ENCODE measurements around the gene FAM153A. TPM values are rescaled to one million over a fixed set of nuclear protein-coding genes. Genes with fewer than 3 reads are reported as not detected.
"Not testable (repeated sequence)": the region's sequence is repeated elsewhere in the genome, so short reads cannot be mapped to it uniquely, and the experiment has no call there.

FAM153A gene
- total RNA-seq (2022) (not detected in 2 replicates), Bru-seq, nascent RNA (percentile 5 among the genes with signal in this experiment), BruChase-seq, experiment 1, labeled RNA remaining after a 2-hour chase (percentile 1 among the genes with signal in this experiment), BruChase-seq, experiment 2, labeled RNA remaining after a 6-hour chase (not detected)
- long read RNA-seq: 0 reads

DNA sequence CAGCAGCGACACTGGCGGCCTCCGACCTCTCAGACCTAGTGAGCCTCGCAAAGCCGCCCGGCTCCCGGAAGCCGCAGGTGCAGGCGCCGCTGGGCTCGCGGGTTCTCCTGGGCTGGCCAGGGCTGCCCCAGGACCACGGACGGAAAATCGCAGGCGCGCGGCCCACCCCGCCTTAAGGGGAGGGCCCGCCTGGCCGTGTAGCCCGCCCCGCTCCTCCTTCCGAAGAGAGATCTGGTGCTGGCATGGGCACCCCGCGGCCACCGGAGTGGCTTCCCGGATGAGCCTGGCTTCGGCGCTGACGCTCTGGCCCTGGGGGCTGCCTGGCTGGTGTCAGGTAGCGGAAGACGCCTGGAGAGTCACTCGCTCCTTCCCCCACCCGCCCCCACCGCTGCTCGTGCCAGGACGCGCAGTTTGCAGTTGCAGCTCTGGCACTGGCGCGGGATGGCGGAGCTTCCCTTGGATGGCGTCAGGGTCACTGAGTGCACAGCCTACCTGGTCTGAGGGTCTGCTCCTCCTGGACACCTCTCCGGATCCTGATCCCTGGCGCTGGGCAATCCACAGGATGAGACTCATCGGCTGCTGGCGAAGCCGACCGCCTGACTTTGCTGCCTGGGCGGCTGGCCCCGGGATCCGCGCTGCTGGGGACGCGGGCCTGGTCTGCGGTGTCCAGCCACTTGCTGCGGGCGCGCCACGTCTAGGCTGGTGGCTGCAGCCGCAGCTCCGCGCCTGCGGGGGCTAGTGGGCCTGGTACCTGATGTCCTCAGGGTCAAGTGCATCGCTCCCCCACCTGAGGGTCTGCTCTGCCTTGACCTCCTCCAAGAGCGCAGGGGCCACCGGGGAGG is at the start of gene FAM153A:
Gene FAM153A (minus strand): TSS at position 108 of the 842 bp plus-strand sequence.
- H3K4me3 Mint-ChIP-seq (ENCODE audit: unreplicated experiment); CTCF ChIA-PET; H3K9me3 ChIP-seq; BruUV-seq (replicated peaks); H3K4me3 ChIP-seq (ENCODE audit: low read depth, low read length); H3K36me3 Mint-ChIP-seq (ENCODE audit: insufficient read depth, unreplicated experiment); H3K4me1 ChIP-seq; intact Hi-C loops (cut with micrococcal nuclease; ENCODE audit: unreplicated experiment); H3K27me3 Mint-ChIP-seq (ENCODE audit: insufficient read depth, unreplicated experiment); H3K4me1 Mint-ChIP-seq (ENCODE audit: low read depth, unreplicated experiment); H3K27me3 ChIP-seq (replicated peaks; ENCODE audit: control insufficient read depth, insufficient read depth, low read length); H3K9me3 Mint-ChIP-seq (ENCODE audit: unreplicated experiment); H3K27ac Mint-ChIP-seq (ENCODE audit: unreplicated experiment); H3K36me3 ChIP-seq (ENCODE audit: control insufficient read depth, insufficient read depth, low read length); POLR2A ChIA-PET; DNase-seq: not testable (repeated sequence)

DNA sequence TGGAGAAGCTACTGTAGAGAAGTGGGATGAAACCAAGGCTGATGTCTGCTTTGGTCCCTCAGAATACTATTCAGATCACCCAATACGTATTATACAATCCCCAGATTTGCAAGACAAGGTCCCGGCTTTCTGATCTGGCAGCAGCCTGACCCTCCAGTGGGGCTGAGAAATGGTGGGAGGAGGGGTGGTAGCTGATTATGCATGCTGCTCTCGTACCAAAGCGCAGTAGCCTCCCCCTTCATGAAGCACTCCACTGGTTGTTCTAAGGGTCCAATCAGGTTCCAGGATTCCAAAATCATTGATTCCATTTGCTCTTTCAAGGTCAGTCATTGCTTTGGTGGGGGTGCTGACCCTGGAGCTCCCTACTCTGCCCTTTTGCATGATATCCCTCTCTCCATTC is 49.6 kb upstream of the FAM153A start:
- H3K4me3 ChIP-seq (ENCODE audit: low read depth, low read length); POLR2A ChIA-PET; H3K4me1 ChIP-seq; H3K27ac Mint-ChIP-seq (ENCODE audit: unreplicated experiment); H3K27me3 Mint-ChIP-seq (ENCODE audit: insufficient read depth, unreplicated experiment); DNase-seq; H3K9me3 ChIP-seq; H3K9me3 Mint-ChIP-seq (ENCODE audit: unreplicated experiment); H3K4me3 Mint-ChIP-seq (ENCODE audit: unreplicated experiment); H3K4me1 Mint-ChIP-seq (ENCODE audit: low read depth, unreplicated experiment); intact Hi-C loops (cut with micrococcal nuclease; ENCODE audit: unreplicated experiment); H3K36me3 ChIP-seq (ENCODE audit: control insufficient read depth, insufficient read depth, low read length); CTCF ChIA-PET; BruUV-seq (replicated peaks); H3K36me3 Mint-ChIP-seq (ENCODE audit: insufficient read depth, unreplicated experiment); H3K27me3 ChIP-seq (replicated peaks; ENCODE audit: control insufficient read depth, insufficient read depth, low read length): not testable (repeated sequence)

GRCh38 chr5:177826073-177826472 is 43.4 kb upstream of the FAM153A start:
- H3K27me3 Mint-ChIP-seq (ENCODE audit: insufficient read depth, unreplicated experiment); CTCF ChIA-PET; DNase-seq; H3K4me3 Mint-ChIP-seq (ENCODE audit: unreplicated experiment); H3K36me3 ChIP-seq (ENCODE audit: control insufficient read depth, insufficient read depth, low read length); H3K9me3 Mint-ChIP-seq (ENCODE audit: unreplicated experiment); H3K4me1 Mint-ChIP-seq (ENCODE audit: low read depth, unreplicated experiment); POLR2A ChIA-PET; BruUV-seq (replicated peaks); H3K27ac Mint-ChIP-seq (ENCODE audit: unreplicated experiment); H3K9me3 ChIP-seq; intact Hi-C loops (cut with micrococcal nuclease; ENCODE audit: unreplicated experiment); H3K36me3 Mint-ChIP-seq (ENCODE audit: insufficient read depth, unreplicated experiment); H3K27me3 ChIP-seq (replicated peaks; ENCODE audit: control insufficient read depth, insufficient read depth, low read length); H3K4me1 ChIP-seq; H3K4me3 ChIP-seq (ENCODE audit: low read depth, low read length): not testable (repeated sequence)

DNA sequence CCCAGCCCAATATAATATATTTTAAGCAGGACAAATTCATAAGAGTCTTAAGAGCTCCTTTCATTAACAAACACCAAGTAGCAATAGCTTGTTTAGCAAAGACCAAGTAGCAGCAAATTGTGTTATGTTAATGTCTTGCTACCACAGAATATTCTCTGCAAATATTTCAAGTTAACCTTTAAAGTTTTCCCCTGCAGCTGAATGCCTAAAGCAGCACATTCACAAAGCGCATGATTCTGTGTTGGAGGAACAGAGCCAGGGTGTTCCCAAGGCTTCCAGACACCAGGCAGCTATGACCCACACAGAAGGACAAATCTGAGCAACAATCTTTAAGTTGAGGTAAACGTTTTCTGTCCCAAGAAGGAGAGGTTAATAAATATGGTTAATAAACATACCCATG is 42.1 kb upstream of the FAM153A start:
- H3K27ac Mint-ChIP-seq (ENCODE audit: unreplicated experiment); H3K36me3 Mint-ChIP-seq (ENCODE audit: insufficient read depth, unreplicated experiment); H3K9me3 Mint-ChIP-seq (ENCODE audit: unreplicated experiment); CTCF ChIA-PET; H3K4me1 ChIP-seq; intact Hi-C loops (cut with micrococcal nuclease; ENCODE audit: unreplicated experiment); H3K4me1 Mint-ChIP-seq (ENCODE audit: low read depth, unreplicated experiment); POLR2A ChIA-PET; H3K4me3 ChIP-seq (ENCODE audit: low read depth, low read length); H3K9me3 ChIP-seq; H3K36me3 ChIP-seq (ENCODE audit: control insufficient read depth, insufficient read depth, low read length); H3K4me3 Mint-ChIP-seq (ENCODE audit: unreplicated experiment); H3K27me3 ChIP-seq (replicated peaks; ENCODE audit: control insufficient read depth, insufficient read depth, low read length); BruUV-seq (replicated peaks); DNase-seq; H3K27me3 Mint-ChIP-seq (ENCODE audit: insufficient read depth, unreplicated experiment): not testable (repeated sequence)

DNA sequence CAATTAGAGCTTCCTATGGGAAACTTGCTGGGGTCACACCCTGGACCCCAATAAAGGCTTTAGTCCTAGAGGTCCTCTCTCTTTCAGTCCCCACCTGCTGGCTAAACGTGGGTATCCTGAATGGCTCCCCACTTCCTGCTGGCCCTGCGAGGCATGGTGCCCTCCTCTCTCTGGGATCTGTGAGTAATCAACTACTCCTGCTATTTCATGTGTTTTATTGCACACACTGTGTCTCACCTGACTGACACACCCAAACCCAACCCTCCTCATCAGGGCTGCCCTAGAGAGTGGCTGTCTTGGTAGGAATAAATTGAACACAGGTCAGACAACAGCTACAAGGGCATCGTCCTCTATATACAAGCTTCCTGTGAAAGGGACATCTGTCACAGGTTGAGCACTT is 39.8 kb upstream of the FAM153A start:
- H3K27me3 Mint-ChIP-seq (ENCODE audit: insufficient read depth, unreplicated experiment); H3K4me3 ChIP-seq (ENCODE audit: low read depth, low read length); H3K27ac Mint-ChIP-seq (ENCODE audit: unreplicated experiment); H3K36me3 Mint-ChIP-seq (ENCODE audit: insufficient read depth, unreplicated experiment); POLR2A ChIA-PET; DNase-seq; H3K9me3 ChIP-seq; H3K27me3 ChIP-seq (replicated peaks; ENCODE audit: control insufficient read depth, insufficient read depth, low read length); intact Hi-C loops (cut with micrococcal nuclease; ENCODE audit: unreplicated experiment); H3K4me1 Mint-ChIP-seq (ENCODE audit: low read depth, unreplicated experiment); BruUV-seq (replicated peaks); H3K4me1 ChIP-seq; H3K4me3 Mint-ChIP-seq (ENCODE audit: unreplicated experiment); H3K36me3 ChIP-seq (ENCODE audit: control insufficient read depth, insufficient read depth, low read length); CTCF ChIA-PET; H3K9me3 Mint-ChIP-seq (ENCODE audit: unreplicated experiment): not testable (repeated sequence)

- H3K4me1 Mint-ChIP-seq (ENCODE audit: low read depth, unreplicated experiment); H3K27me3 Mint-ChIP-seq (ENCODE audit: insufficient read depth, unreplicated experiment); H3K4me1 ChIP-seq; BruUV-seq (replicated peaks); H3K9me3 Mint-ChIP-seq (ENCODE audit: unreplicated experiment); POLR2A ChIA-PET; H3K4me3 ChIP-seq (ENCODE audit: low read depth, low read length); H3K4me3 Mint-ChIP-seq (ENCODE audit: unreplicated experiment); DNase-seq; CTCF ChIA-PET; H3K27me3 ChIP-seq (replicated peaks; ENCODE audit: control insufficient read depth, insufficient read depth, low read length); H3K27ac Mint-ChIP-seq (ENCODE audit: unreplicated experiment); intact Hi-C loops (cut with micrococcal nuclease; ENCODE audit: unreplicated experiment); H3K9me3 ChIP-seq; H3K36me3 ChIP-seq (ENCODE audit: control insufficient read depth, insufficient read depth, low read length); H3K36me3 Mint-ChIP-seq (ENCODE audit: insufficient read depth, unreplicated experiment): not testable (repeated sequence)
Measured at GRCh38 chr5:177819664-177820063, 37.0 kb upstream of the FAM153A start.

DNA sequence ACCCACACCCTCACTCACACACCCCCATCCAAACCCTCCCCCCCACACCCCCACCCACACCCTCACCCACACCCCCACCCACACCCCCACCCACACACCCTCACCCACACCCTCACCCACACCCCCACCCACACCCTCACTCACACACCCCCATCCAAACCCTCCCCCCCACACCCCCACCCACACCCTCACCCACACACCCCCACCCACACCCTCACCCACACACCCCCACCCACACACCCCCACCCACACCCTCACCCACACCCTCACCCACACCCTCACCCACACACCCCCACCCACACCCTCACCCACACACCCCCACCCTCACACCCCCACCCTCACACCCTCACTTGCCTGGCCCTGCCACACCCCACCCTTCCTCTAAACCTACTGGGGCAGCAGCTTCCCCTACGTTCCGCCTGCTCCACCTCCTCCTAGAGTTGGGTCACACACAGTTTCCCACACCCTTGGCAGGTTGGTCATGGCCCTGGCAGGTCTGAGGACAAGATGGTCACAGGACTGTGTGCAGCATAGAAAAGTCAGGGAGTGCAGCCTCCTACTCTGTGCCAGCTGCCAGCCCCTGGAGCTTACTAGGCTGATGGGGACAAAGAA is 30.2 kb upstream of the FAM153A start:
- H3K4me3 ChIP-seq (ENCODE audit: low read depth, low read length); H3K4me1 Mint-ChIP-seq (ENCODE audit: low read depth, unreplicated experiment); H3K36me3 ChIP-seq (ENCODE audit: control insufficient read depth, insufficient read depth, low read length); intact Hi-C loops (cut with micrococcal nuclease; ENCODE audit: unreplicated experiment); H3K36me3 Mint-ChIP-seq (ENCODE audit: insufficient read depth, unreplicated experiment); H3K27ac Mint-ChIP-seq (ENCODE audit: unreplicated experiment); H3K4me3 Mint-ChIP-seq (ENCODE audit: unreplicated experiment); H3K9me3 ChIP-seq; DNase-seq; H3K9me3 Mint-ChIP-seq (ENCODE audit: unreplicated experiment); POLR2A ChIA-PET; CTCF ChIA-PET; BruUV-seq (replicated peaks); H3K4me1 ChIP-seq; H3K27me3 ChIP-seq (replicated peaks; ENCODE audit: control insufficient read depth, insufficient read depth, low read length); H3K27me3 Mint-ChIP-seq (ENCODE audit: insufficient read depth, unreplicated experiment): not testable (repeated sequence)
